ENCODE data around the gene SLC7A14.

The SLC7A14 gene

GRCh38 chr3:170423001-170423615 is 162.8 kb downstream of the SLC7A14 start:
- no peaks in the 10 kb centered on the region for H3K9me3 ChIP-seq (ENCODE audit: insufficient read depth, low read depth, low read length)
- H3K4me3 ChIP-seq (ENCODE audit: low read length, poor library complexity, severe bottlenecking): no peak overlapping the region
- H3K27me3 ChIP-seq (ENCODE audit: insufficient read depth, low read length, poor library complexity, severe bottlenecking): no peaks in the 10 kb centered on the region
- no peaks in the 10 kb centered on the region for H3K9me2 ChIP-seq (replicated peaks; ENCODE audit: low read depth, low read length)
- H3K4me2 ChIP-seq (ENCODE audit: low read depth, low read length, poor library complexity, severe bottlenecking): no peak overlapping the region
- H3K4me1 ChIP-seq (ENCODE audit: insufficient read depth, low read length, poor library complexity, severe bottlenecking): peaks cover 10% of the 10 kb centered on the region
- H3F3A ChIP-seq (ENCODE audit: low read depth): no peaks in the 10 kb centered on the region
- H3K36me3 ChIP-seq (ENCODE audit: insufficient read depth, low read length): no peaks in the 10 kb centered on the region
- TF ChIP-seq EZH2phosphoT487 (IDR thresholded peaks at IDR 0.05; ENCODE audit: borderline replicate concordance) (no peak), CTCF (conservative IDR thresholded peaks at IDR 0.05; ENCODE audit: low read length) (no peak)
- H2AFZ ChIP-seq (ENCODE audit: low read length): no peak overlapping the region
- H4K20me1 ChIP-seq (ENCODE audit: insufficient read depth, low read length, poor library complexity, severe bottlenecking): no peaks in the 10 kb centered on the region
- H3K9ac ChIP-seq (ENCODE audit: low read depth, low read length, poor library complexity, severe bottlenecking): no peak overlapping the region
- H3K79me2 ChIP-seq (ENCODE audit: insufficient read depth, low read length): no peaks in the 10 kb centered on the region

- Histone ChIP-seq H3K4me2 (ENCODE audit: low read depth, low read length, poor library complexity, severe bottlenecking) (no peak overlapping the region), H3K9ac (ENCODE audit: low read depth, low read length, poor library complexity, severe bottlenecking) (no peak overlapping the region)
Measured at GRCh38 chr3:170421758-170422157, 164.1 kb downstream of the SLC7A14 start.

GRCh38 chr3:170421111-170421641 is 164.7 kb downstream of the SLC7A14 start:
- H3K79me2 ChIP-seq (ENCODE audit: insufficient read depth, low read length): no peaks in the 10 kb centered on the region

More at GRCh38 chr3:170421758-170422157, 164.1 kb downstream of the SLC7A14 start:
- Histone ChIP-seq H3K9me2 (replicated peaks; ENCODE audit: low read depth, low read length) (no peaks in the 10 kb centered on the region), H3K9me3 (ENCODE audit: insufficient read depth, low read depth, low read length) (no peaks in the 10 kb centered on the region), H3K4me1 (ENCODE audit: insufficient read depth, low read length, poor library complexity, severe bottlenecking) (peaks cover 10% of the 10 kb centered on the region), H3K36me3 (ENCODE audit: insufficient read depth, low read length) (no peaks in the 10 kb centered on the region), H3K79me2 (ENCODE audit: insufficient read depth, low read length) (no peaks in the 10 kb centered on the region), H2AFZ (ENCODE audit: low read length) (no peak overlapping the region), H4K20me1 (ENCODE audit: insufficient read depth, low read length, poor library complexity, severe bottlenecking) (no peaks in the 10 kb centered on the region), H3K4me3 (ENCODE audit: low read length, poor library complexity, severe bottlenecking) (no peak overlapping the region), H3F3A (ENCODE audit: low read depth) (no peaks in the 10 kb centered on the region), H3K27me3 (ENCODE audit: insufficient read depth, low read length, poor library complexity, severe bottlenecking) (no peaks in the 10 kb centered on the region)
- TF ChIP-seq EZH2phosphoT487 (IDR thresholded peaks at IDR 0.05; ENCODE audit: borderline replicate concordance): no peak
- no peak for TF ChIP-seq CTCF (conservative IDR thresholded peaks at IDR 0.05; ENCODE audit: low read length)

More at GRCh38 chr3:170421111-170421641, 164.7 kb downstream of the SLC7A14 start:
- no peaks in the 10 kb centered on the region for H4K20me1 ChIP-seq (ENCODE audit: insufficient read depth, low read length, poor library complexity, severe bottlenecking)
- H3K4me2 ChIP-seq (ENCODE audit: low read depth, low read length, poor library complexity, severe bottlenecking): no peak overlapping the region
- H3K27me3 ChIP-seq (ENCODE audit: insufficient read depth, low read length, poor library complexity, severe bottlenecking): no peaks in the 10 kb centered on the region
- no peak overlapping the region for H3K9ac ChIP-seq (ENCODE audit: low read depth, low read length, poor library complexity, severe bottlenecking)
- no peaks in the 10 kb centered on the region for H3K9me2 ChIP-seq (replicated peaks; ENCODE audit: low read depth, low read length)
- TF ChIP-seq EZH2phosphoT487 (IDR thresholded peaks at IDR 0.05; ENCODE audit: borderline replicate concordance): no peak
- no peak for TF ChIP-seq CTCF (conservative IDR thresholded peaks at IDR 0.05; ENCODE audit: low read length)
- no peak overlapping the region for H3K4me3 ChIP-seq (ENCODE audit: low read length, poor library complexity, severe bottlenecking)
- no peaks in the 10 kb centered on the region for H3K9me3 ChIP-seq (ENCODE audit: insufficient read depth, low read depth, low read length)
- peaks cover 7% of the 10 kb centered on the region for H3K4me1 ChIP-seq (ENCODE audit: insufficient read depth, low read length, poor library complexity, severe bottlenecking)
- H3F3A ChIP-seq (ENCODE audit: low read depth): no peaks in the 10 kb centered on the region
- H2AFZ ChIP-seq (ENCODE audit: low read length): no peak overlapping the region
- H3K36me3 ChIP-seq (ENCODE audit: insufficient read depth, low read length): no peaks in the 10 kb centered on the region
